GM12891 (cell line): Measurements from ENCODE around the gene SLCO4A1.

Experiments used
- DNase-seq: peaks from one replicate; pipeline ENCODE4 v3.0.0; 2011; ENCODE audit warnings: low spot score; ENCODE audit not compliant: insufficient read length
- FAIRE-seq: peaks from 2 replicates; lab custom pipeline; 2011; peaks lifted over from hg19 to GRCh38; lab: Jason Lieb, UNC
- PAX5 ChIP-seq: IDR thresholded peaks from 2 replicates; pipeline ENCODE4 v1.6.1; 2011; ENCODE audit warnings: low read length, moderate library complexity, mild to moderate bottlenecking; ENCODE audit not compliant: insufficient read depth, severe bottlenecking
- POLR2A ChIP-seq: IDR thresholded peaks from 2 replicates; pipeline ENCODE4 v1.6.1; 2011; ENCODE audit warnings: low read depth, low read length, control low read depth
- POLR2AphosphoS5 ChIP-seq: IDR thresholded peaks from 2 replicates; pipeline ENCODE4 v1.6.1; 2011; ENCODE audit warnings: low read depth, low read length, control low read depth
- POU2F2 ChIP-seq: IDR thresholded peaks from 2 replicates; pipeline ENCODE4 v1.6.1; 2011; ENCODE audit warnings: low read depth, mild to moderate bottlenecking, control low read depth, low read length, moderate library complexity
- SPI1 ChIP-seq: IDR thresholded peaks from 2 replicates; pipeline ENCODE4 v1.6.1; 2011; ENCODE audit warnings: low read depth, low read length, control low read depth
- TAF1 ChIP-seq: IDR thresholded peaks from 2 replicates; pipeline ENCODE4 v1.6.1; 2011; ENCODE audit warnings: low read depth, low read length, control low read depth

Gene SLCO4A1

DNA sequence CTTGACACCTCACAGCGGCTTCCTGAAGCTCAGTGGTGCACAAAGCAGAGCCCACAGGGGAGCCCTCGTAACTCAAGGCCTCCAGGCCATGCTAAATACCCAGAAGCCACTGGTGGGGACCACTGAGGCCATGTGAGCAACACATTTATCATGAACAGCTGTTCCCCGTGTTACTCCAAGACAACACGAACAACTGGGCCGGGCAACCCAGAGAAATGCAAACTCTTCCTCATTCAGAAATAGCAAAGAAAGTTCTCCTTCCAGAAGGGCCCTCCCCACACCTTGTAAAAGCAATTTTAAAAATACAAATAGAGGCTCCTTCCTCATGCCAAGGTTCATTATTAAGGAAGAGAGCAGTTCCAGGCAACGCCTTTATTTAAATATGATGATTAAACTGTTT lies 36.3 kb upstream of the SLCO4A1 start:
- TF ChIP-seq POU2F2 (no peak), POLR2AphosphoS5 (no peak), TAF1 (no peak), SPI1 (no peak), POLR2A (no peak), PAX5 (no peak)
- no peak for FAIRE-seq
- no peak for DNase-seq

DNA sequence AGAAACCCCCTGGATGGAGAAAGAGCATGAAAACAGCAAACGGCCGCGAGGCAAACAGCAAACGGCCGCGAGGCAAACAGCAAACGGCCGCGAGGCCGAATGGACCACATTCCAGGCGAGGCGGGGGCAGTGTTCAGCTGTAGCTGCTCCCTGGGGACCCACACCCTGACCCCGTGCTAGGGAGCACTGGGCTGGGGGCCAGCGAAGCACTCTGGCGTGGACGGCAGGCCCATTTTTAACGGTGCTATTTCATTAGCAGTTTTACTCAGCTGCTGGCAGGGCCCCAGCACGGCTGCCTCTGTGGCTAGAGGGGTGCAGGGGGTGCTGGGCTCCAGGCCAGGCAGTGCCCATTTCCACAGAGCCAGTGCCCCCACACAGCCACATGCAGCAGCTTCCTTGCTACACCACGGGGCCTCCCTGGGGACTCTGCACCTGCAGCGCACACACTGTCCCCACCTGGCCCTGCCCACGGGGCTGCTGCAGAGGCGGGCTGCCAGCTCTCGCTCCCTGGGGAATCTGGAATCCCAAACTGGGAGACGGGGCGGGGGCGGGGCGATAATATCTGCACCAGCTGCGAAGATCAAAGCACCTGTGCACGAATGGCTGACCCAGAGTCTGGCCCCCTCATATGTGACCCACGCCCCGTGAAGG lies 35.6 kb upstream of the SLCO4A1 start:
- TF ChIP-seq PAX5 (no peak), POU2F2 (no peak), POLR2AphosphoS5 (no peak), TAF1 (no peak), POLR2A (no peak), SPI1 (no peak)
- FAIRE-seq, result no peak
- DNase-seq, result no peak

DNA sequence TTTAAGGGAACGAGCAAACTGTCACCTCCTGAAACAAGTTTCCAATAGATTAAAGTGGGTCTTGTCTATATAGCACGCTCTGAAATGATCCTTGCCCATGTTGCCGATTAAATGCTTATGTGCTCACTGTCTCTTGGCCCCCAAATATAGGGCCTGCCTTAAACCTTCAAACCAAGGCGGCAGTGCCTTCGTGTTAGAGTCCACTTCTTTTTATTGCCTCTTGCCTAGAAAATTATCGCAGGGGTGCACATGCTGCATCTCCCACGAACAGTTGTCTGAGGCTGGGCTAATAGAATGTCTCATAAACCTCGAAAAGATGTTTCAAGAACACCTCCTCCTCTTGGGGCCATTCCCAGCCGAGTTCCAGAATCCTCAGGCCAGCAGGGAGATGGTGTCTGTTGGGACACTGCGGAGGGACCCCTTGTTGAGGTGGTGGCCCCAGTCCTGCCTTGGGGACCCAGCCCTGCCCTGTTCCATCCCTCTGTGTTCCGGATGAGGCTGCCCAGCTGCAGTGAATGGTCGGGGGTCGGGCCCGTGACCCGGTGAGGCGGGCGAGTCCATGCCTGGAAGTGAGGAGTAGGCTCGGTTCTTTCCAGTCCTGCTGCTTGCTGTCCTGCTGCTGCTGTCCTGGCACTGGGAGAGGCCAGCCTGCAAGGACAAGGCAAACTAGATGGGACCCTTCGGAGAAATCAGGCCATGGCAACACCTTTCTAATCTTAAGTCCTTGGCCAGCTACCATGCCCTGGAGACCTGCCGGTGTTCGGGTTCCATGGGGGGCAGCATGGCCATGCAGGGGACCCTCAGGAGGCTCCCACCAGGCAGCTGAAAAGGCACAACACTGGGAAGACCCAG lies 34.7 kb upstream of the SLCO4A1 start:
- FAIRE-seq (no peak), DNase-seq (no peak)
- TF ChIP-seq SPI1 (no peak), POLR2AphosphoS5 (no peak), PAX5 (no peak), POLR2A (no peak), TAF1 (no peak), POU2F2 (no peak)

DNA sequence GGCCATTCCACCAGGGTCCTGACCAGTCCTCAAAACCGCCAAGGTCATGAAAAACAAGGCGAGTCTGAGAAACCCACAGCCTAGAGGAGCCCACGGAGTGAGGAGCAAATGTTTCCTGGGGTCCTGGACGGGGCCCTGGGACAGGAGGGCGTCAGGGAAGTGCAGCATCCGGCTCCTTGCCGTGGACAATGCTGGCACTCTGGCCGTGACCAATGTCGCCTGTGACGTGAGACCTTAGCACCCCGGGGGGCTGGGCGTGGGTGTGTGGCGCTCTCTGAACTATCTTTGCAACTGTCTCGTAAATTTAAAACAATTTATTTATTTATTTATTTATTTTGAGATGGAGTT lies 34.1 kb upstream of the SLCO4A1 start:
- no peak for TF ChIP-seq POLR2AphosphoS5
- no peak for TF ChIP-seq POU2F2
- TF ChIP-seq SPI1, result no peak
- TF ChIP-seq POLR2A, result no peak
- TF ChIP-seq TAF1, result no peak
- no peak for TF ChIP-seq PAX5
- DNase-seq (no peak), FAIRE-seq (no peak)

DNA sequence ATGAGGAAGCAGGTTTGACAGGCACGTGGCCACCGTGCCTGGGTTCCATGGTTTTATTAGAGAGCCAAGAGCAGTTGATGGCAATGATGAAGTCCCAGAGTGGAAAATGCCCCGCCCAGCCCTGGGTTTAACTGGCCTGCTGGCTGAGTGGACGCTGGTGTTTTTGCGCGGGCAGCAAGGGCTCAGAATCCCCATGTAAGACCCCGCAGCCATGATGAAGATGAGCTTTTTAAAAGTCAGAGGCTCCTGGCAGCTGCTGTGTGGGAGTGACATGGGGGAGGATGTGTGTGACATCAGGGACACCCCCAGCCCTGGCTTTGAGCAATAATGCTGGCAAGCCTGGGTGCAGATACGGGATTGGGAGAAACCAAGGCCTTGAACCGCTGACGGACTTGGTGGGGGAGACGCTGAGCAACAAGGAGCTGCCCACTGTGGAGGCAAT lies 33.0 kb upstream of the SLCO4A1 start:
- no peak for FAIRE-seq
- DNase-seq, result no peak
- TF ChIP-seq POLR2AphosphoS5, result no peak
- no peak for TF ChIP-seq PAX5
- no peak for TF ChIP-seq POU2F2
- no peak for TF ChIP-seq POLR2A
- TF ChIP-seq TAF1, result no peak
- TF ChIP-seq SPI1, result no peak

DNA sequence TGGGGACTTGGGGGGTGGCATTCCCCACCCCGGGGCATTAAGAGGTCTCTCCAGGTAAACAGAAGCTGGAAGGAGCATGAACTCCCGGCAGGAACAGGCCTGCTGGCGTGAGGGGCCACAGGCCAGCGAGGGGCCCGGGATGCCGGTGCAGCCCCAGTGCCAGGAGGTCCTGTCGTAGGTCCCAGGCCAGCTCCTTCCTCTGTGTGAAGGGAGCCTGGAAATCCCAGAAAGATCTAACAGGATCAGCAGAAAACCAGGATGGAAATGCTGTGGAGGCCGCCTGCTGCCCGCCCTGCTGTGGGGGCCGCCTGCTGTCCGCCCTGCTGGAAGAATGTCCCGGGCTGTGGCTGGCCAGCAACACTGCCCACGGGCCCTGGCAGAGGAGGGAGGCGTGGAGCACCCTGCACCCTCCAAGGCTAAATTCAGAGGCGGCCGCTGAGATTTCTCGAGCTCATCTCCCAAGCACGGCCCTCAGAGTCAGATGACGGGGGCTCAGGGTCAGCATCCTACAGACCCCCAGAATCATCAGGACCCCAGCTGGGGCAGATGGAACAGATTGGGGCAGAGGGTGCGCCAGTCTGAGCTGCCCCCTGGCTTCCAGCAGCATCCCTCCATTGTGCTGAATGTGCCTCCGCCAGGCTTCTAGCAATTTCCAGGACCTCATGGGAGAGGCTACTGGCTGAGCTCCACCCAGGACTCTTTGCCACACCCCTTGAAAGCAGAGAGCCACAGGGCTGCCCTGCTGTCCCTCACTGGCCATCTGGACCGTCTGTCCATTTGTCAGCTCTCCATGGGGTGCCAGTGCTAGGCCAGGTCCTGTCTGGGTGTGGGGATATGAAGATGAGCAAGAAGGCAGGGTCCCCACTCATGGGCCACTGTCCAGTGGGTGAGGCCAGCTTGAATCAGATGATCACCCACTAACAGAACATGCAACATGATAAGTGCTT lies 32.2 kb upstream of the SLCO4A1 start:
- no peak for TF ChIP-seq SPI1
- no peak for TF ChIP-seq PAX5
- no peak for TF ChIP-seq TAF1
- no peak for TF ChIP-seq POLR2A
- no peak for TF ChIP-seq POLR2AphosphoS5
- TF ChIP-seq POU2F2, result no peak
- FAIRE-seq, result no peak

DNA sequence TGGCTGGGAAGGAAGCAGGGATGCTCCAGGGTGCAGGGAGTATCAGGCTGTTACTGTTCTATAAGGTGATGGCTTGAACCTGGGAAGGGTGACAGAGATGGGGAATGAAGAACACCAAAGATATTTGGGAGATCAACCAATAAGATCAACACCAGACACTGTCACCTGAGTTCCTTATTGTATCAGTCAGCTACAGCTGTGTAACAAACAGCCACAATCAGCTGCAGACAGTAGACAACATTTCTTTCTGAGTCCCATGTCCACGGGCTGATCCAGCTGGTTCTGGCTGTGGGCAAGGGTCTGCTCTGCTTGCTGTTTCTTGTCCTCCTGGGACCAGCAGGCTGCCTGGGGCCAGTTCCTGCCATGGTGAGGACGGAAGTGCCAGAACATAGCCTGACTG lies 31.3 kb upstream of the SLCO4A1 start:
- no peak for DNase-seq
- no peak for TF ChIP-seq POLR2AphosphoS5
- TF ChIP-seq TAF1, result no peak
- TF ChIP-seq POLR2A, result no peak
- TF ChIP-seq PAX5, result no peak
- TF ChIP-seq SPI1, result no peak
- no peak for TF ChIP-seq POU2F2
- FAIRE-seq, result no peak

More for the DNA sequence above, 32.2 kb upstream of the SLCO4A1 start:
- no peak for DNase-seq

DNA sequence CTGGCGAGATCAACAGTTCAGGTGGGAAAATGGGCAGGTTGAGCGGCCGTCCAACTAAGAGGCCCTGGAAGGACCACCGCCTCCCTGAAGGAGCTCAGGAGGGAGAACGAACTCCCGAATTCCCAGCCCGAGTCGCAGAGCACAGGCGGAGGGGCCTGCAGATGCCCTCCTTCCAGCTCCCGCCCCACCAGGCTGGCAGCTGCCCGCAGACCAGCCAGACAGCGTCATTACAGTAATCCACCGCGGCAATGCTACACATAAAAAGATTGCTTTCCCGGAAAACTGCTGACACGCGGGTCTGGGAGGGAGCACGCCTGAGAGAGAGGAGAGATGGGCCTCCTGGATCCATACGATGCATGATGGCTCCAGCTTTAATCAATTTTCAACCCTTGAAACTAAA lies 30.5 kb upstream of the SLCO4A1 start:
- TF ChIP-seq POU2F2 (no peak), PAX5 (no peak), SPI1 (no peak), TAF1 (no peak), POLR2A (no peak), POLR2AphosphoS5 (no peak)
- DNase-seq (no peak), FAIRE-seq (no peak)

DNA sequence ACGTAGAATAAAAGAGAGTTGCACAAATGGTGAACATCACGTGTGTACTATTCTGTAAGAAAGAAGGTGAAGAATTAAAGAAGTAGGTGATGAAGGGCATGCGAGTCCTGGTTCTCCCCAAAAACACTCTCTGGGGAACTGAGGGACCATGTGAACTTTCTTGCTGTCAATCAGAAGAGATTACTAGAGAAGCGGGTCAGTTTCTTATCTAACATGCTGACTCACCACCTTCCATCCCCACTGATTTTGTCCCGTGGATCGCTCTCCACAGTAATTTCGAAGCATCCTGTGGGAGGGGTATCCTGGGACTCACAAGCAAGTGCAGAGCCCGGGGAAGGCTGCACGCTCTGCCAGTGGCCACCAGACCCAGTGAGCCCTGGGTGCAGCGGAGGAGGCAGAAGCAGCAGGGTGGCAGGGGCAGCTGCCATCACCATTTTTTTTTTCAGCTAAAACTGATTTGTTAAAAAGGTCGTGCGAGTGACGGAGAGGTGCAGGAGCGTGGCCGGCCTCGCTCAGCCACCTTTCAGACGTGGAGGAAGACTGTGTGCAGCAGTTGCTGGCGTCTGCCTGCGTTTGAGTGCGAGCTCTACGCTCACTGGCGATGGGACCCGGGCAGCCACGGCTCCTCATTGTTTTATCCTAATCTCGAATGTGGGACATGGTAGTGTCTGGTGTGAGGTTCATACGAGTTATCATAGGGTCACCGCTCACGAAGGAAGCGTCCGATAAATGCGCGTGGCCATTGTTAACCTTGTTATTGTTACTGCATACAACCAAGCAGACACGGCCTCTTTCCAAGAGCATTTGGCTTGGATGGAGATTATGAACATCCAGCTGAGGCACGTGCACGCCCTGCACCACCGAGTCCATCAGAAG lies 28.0 kb upstream of the SLCO4A1 start:
- TF ChIP-seq POLR2A (no peak), POLR2AphosphoS5 (no peak), POU2F2 (no peak), PAX5 (no peak), SPI1 (no peak), TAF1 (no peak)
- DNase-seq, result no peak
- FAIRE-seq, result no peak
